Effector memory CD4-positive, alpha-beta T cell (primary cell): Measurements from ENCODE around the gene LYPD8.

Experiments used
- DNase-seq, 3 donors: peaks; one replicate each; pipeline ENCODE4 v3.0.0-alpha.2; 2020
- H3K27ac ChIP-seq: 2 replicates; pipeline ENCODE4 v1.7.0; 2013; ENCODE audit warnings: mild to moderate bottlenecking, low read length, moderate library complexity; ENCODE audit not compliant: insufficient read depth, poor library complexity, severe bottlenecking
- H3K27me3 ChIP-seq: replicated peaks from 2 replicates; pipeline ENCODE4 v1.7.0; 2013; ENCODE audit warnings: mild to moderate bottlenecking, low read length; ENCODE audit not compliant: insufficient read depth, control insufficient read depth, poor library complexity, severe bottlenecking
- H3K36me3 ChIP-seq: 2 replicates; pipeline ENCODE4 v1.7.0; 2013; ENCODE audit warnings: mild to moderate bottlenecking, low read length, moderate library complexity; ENCODE audit not compliant: control insufficient read depth, insufficient read depth
- H3K4me1 ChIP-seq: 2 replicates; pipeline ENCODE4 v1.7.0; 2013; ENCODE audit warnings: low read length, mild to moderate bottlenecking; ENCODE audit not compliant: control insufficient read depth, insufficient read depth, poor library complexity, severe bottlenecking
- H3K4me3 ChIP-seq: 2 replicates; pipeline ENCODE4 v1.7.0; 2013; ENCODE audit warnings: low read length, low read depth, mild to moderate bottlenecking; ENCODE audit not compliant: insufficient read depth, poor library complexity, severe bottlenecking
- H3K9me3 ChIP-seq: 2 replicates; pipeline ENCODE4 v1.7.0; 2013; ENCODE audit warnings: mild to moderate bottlenecking, low read length, moderate library complexity; ENCODE audit not compliant: control insufficient read depth

The LYPD8 gene

GRCh38 chr1:248775441-248775840 lies 19.9 kb upstream of the LYPD8 start:
- no peaks in the 10 kb centered on the region for H3K27me3 ChIP-seq
- no peaks in the 10 kb centered on the region for H3K4me1 ChIP-seq
- H3K9me3 ChIP-seq = no peaks in the 10 kb centered on the region
- H3K4me3 ChIP-seq = no peak overlapping the region
- DNase-seq = no peak
- no peak overlapping the region for H3K27ac ChIP-seq
- no peaks in the 10 kb centered on the region for H3K36me3 ChIP-seq

DNA sequence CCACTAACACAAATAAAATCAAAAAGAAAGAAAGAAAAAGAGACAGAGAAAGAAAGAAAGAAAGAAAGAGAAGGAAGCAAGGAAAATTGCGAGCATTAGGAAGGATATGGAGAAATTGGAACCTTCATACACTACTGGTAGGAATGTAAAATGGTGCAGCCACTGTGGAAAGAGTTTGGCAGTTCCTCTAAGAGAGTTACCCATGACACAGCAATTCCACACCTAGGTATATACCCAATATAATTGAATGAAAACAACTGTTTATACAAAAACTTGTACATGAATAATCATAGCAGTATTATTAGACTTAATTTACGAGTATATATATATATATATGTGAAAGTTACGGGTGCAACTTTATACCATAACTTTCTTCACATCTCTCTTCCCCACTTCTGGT lies 4.1 kb upstream of the LYPD8 start:
- Histone ChIP-seq H3K27ac (no peak overlapping the region), H3K4me3 (no peak overlapping the region), H3K4me1 (no peaks in the 10 kb centered on the region), H3K9me3 (no peaks in the 10 kb centered on the region), H3K36me3 (no peaks in the 10 kb centered on the region), H3K27me3 (no peaks in the 10 kb centered on the region)
- no peak for DNase-seq

DNA sequence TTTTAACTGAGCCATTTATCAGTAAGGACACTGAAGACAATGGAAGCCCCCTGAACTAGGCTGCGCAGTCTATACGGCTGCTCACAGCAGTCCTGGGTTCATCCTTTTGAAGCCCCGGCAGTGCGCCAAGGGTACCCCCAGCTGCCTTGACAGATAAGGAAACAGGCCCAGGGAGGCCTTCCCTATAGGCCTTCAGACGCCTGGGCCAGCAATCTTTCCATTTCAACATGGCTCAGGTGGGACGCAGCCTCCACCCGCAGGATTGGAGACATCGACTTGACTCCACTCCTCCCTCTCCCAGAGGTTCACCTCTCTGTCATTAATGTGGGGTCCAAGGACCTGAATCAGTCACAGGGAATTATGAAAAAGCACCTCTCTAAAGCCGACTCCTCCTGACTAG lies 2.8 kb upstream of the LYPD8 start:
- no peaks in the 10 kb centered on the region for H3K4me1 ChIP-seq
- H3K27ac ChIP-seq = no peak overlapping the region
- DNase-seq = no peak
- no peak overlapping the region for H3K4me3 ChIP-seq
- H3K36me3 ChIP-seq = no peaks in the 10 kb centered on the region
- H3K9me3 ChIP-seq = no peaks in the 10 kb centered on the region
- H3K27me3 ChIP-seq = no peaks in the 10 kb centered on the region

- DNase-seq = no peak
- Histone ChIP-seq H3K36me3 (no peaks in the 10 kb centered on the region), H3K4me3 (no peak overlapping the region), H3K9me3 (no peaks in the 10 kb centered on the region), H3K27ac (no peak overlapping the region), H3K27me3 (no peaks in the 10 kb centered on the region), H3K4me1 (no peaks in the 10 kb centered on the region)
These were observed 2.2 kb upstream of the LYPD8 start for GRCh38 chr1:248757784-248758195.

GRCh38 chr1:248756636-248757035 lies 1.1 kb upstream of the LYPD8 start:
- no peaks in the 10 kb centered on the region for H3K4me1 ChIP-seq
- no peaks in the 10 kb centered on the region for H3K9me3 ChIP-seq
- no peak overlapping the region for H3K4me3 ChIP-seq
- H3K27me3 ChIP-seq = no peaks in the 10 kb centered on the region
- no peak for DNase-seq
- H3K27ac ChIP-seq = no peak overlapping the region
- no peaks in the 10 kb centered on the region for H3K36me3 ChIP-seq

- peaks cover 1% of the 10 kb centered on the region for H3K4me1 ChIP-seq
- no peaks in the 10 kb centered on the region for H3K36me3 ChIP-seq
- no peak for DNase-seq
- H3K9me3 ChIP-seq = no peaks in the 10 kb centered on the region
- no peak overlapping the region for H3K4me3 ChIP-seq
- no peak overlapping the region for H3K27ac ChIP-seq
- H3K27me3 ChIP-seq = no peaks in the 10 kb centered on the region
These were observed 592 bp upstream of the LYPD8 start for GRCh38 chr1:248756151-248756550.

GRCh38 chr1:248753708-248754280 lies 1.8 kb downstream of the LYPD8 start:
- no peak overlapping the region for H3K4me3 ChIP-seq
- DNase-seq = no peak

GRCh38 chr1:248753029-248753594 lies 2.4 kb downstream of the LYPD8 start:
- Histone ChIP-seq H3K9me3 (no peaks in the 10 kb centered on the region), H3K27me3 (no peaks in the 10 kb centered on the region), H3K36me3 (no peaks in the 10 kb centered on the region), H3K27ac (no peak overlapping the region), H3K4me3 (no peak overlapping the region), H3K4me1 (peaks cover 5% of the 10 kb centered on the region)
- DNase-seq = no peak

More at GRCh38 chr1:248753708-248754280, 1.8 kb downstream of the LYPD8 start:
- Histone ChIP-seq H3K27me3 (no peaks in the 10 kb centered on the region), H3K36me3 (no peaks in the 10 kb centered on the region), H3K4me1 (peaks cover 5% of the 10 kb centered on the region), H3K27ac (no peak overlapping the region), H3K9me3 (no peaks in the 10 kb centered on the region)

- no peak for DNase-seq
- no peaks in the 10 kb centered on the region for H3K27me3 ChIP-seq
- no peak overlapping the region for H3K4me3 ChIP-seq
- H3K9me3 ChIP-seq = no peaks in the 10 kb centered on the region
- H3K4me1 ChIP-seq = peaks cover 5% of the 10 kb centered on the region
- H3K36me3 ChIP-seq = no peaks in the 10 kb centered on the region
- H3K27ac ChIP-seq = no peak overlapping the region
These were observed 3.2 kb downstream of the LYPD8 start for GRCh38 chr1:248752161-248753028.

- no peaks in the 10 kb centered on the region for H3K9me3 ChIP-seq
- H3K36me3 ChIP-seq = no peaks in the 10 kb centered on the region
- H3K27me3 ChIP-seq = no peaks in the 10 kb centered on the region
- H3K4me3 ChIP-seq = no peak overlapping the region
- peaks cover 5% of the 10 kb centered on the region for H3K4me1 ChIP-seq
- DNase-seq = no peak
- H3K27ac ChIP-seq = no peak overlapping the region
These were observed 3.9 kb downstream of the LYPD8 start for GRCh38 chr1:248751635-248752034.
